Left cardiac atrium (tissue), 4 donors: ENCODE data around the gene RNF181. TPM values are rescaled to one million over a fixed set of nuclear protein-coding genes. Genes with fewer than 3 reads are reported as not detected.

Experiments
- ATAC-seq, 2 donors: fragments of 200-7000 bp; cut with Tn5 transposase; one replicate each; pipeline ENCODE4 v1.9.1; 2020; ENCODE audit warnings: mild to moderate bottlenecking in 2 of 2, moderate library complexity in 2 of 2
- DNase-seq: peaks from one replicate; pipeline ENCODE4 v3.0.0-alpha.2; 2020
- intact Hi-C, 2 donors: fragments of 100-400 bp; cut with DNase I; formaldehyde crosslinking; loops; one replicate each; pipeline versions ENCODE4 v1.14.1 to v1.15.1; 2022 to 2023
- total RNA-seq, 2 donors: library from RNA; stranded (reverse); fragmentation: NEBNext Ultra II Directional; extraction: Animal tissue kit (Norgen Biotek cat#: 25700); gene quantifications; one replicate each; pipeline ENCODE4 v1.2.1, GENCODE V29; 2021
- donor health status: DM: no; HTN: yes; CAD: no.
- donor health status: DM: no; HTN: yes; CAD: no; lungs with severe emphysema.
- donor health status: DM: yes; HTN: yes; CAD: no.
- donor health status: Dilated cardiomyopathy.

Gene RNF181
- total RNA-seq, 2 donors from 2014 or later = 86.5 to 97.1 TPM

DNA sequence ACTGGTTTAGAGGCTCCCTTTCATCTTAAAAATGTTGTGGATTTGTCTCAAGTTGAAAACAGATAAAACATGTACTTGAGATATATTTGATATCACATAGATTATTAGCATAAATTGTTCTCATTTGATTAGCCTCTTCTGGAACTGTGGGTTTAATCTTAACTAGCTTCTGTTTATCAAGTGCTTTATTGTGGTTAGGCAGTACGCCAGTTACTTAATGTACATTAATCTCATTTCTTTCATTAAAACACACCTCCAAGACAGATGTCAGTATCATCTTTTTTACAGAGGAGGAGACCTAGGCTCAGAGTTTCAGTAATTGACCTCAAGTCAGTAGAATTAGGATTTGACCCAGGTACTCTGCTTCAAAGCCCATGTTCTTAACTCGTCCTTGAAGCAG lies 50.6 kb downstream of the RNF181 start:
- ATAC-seq = no peak
- intact Hi-C loops = loop anchor here in 1 of 2 donors (10.0 kb wide), 1 partner anchor 169 kb away; no protein-coding TSS in a partner anchor
- no peak for DNase-seq

Other genes starting within 250 kb of the RNF181 start
- gene RETSAT, start 241.2 kb upstream of the RNF181 start, total RNA-seq = 10 to 100 TPM; 79.9 to 84.0 TPM
- gene ELMOD3, start 241.0 kb upstream of the RNF181 start, total RNA-seq = 10 to 100 TPM; 15.4 to 22.1 TPM
- 10 to 100 TPM; 13.6 to 20.3 TPM for gene CAPG, start 185.4 kb upstream of the RNF181 start, total RNA-seq
- gene SH2D6, start 177.0 kb upstream of the RNF181 start, total RNA-seq = under 1 TPM; 0.29 to 0.37 TPM
- gene MAT2A, start 56.6 kb upstream of the RNF181 start, total RNA-seq = 100 to 1,000 TPM; 107 to 389 TPM
- 10 to 100 TPM; 34.0 to 37.3 TPM for gene GGCX, start 34.3 kb upstream of the RNF181 start, total RNA-seq
- gene VAMP8, start 18.2 kb upstream of the RNF181 start, total RNA-seq = 10 to 100 TPM; 30.3 to 54.8 TPM
- gene VAMP5, start 11.3 kb upstream of the RNF181 start, total RNA-seq = 10 to 100 TPM; 84.7 to 91.4 TPM
- gene TMEM150A, start 7.0 kb downstream of the RNF181 start, total RNA-seq = 10 to 100 TPM; 12.7 to 14.9 TPM
- 10 to 100 TPM; 21.3 to 22.4 TPM for gene C2orf68, start 16.3 kb downstream of the RNF181 start, total RNA-seq
- gene USP39, start 20.4 kb downstream of the RNF181 start, total RNA-seq = 10 to 100 TPM; 26.6 to 32.3 TPM
- under 1 TPM; 0.12 to 0.44 TPM for gene SFTPB, start 72.5 kb downstream of the RNF181 start, total RNA-seq
- gene GNLY, start 98.6 kb downstream of the RNF181 start, total RNA-seq = 1 to 10 TPM in 1 of 2 donors, under 1 TPM in 1; 0.52 to 2.8 TPM
- 10 to 100 TPM; 23.4 to 29.1 TPM for gene ATOH8, start 158.2 kb downstream of the RNF181 start, total RNA-seq